Coronary artery (tissue), 2 donors: ENCODE results near the gene IFT22.
"Not testable (repeated sequence)": the region's sequence is repeated elsewhere in the genome, so short reads cannot be mapped to it uniquely, and the experiment has no call there.

Experiments
- DNase-seq: peaks from one replicate; pipeline ENCODE4 v3.0.0-alpha.2; 2017; ENCODE audit warnings: low spot score
- H3K27ac ChIP-seq, 2 donors: fragments of 200-600 bp; sonication (generic); one replicate each; pipeline ENCODE4 v1.5.1; 2016 to 2019
- H3K4me3 ChIP-seq: fragments of 200-600 bp; sonication (generic); 2 replicates; pipeline ENCODE4 v1.5.1; 2016; ENCODE audit warnings: mild to moderate bottlenecking, moderate library complexity
- TF ChIP-seq, protein P1 (sequence below): fragments of 200-600 bp; sonication (generic); IDR thresholded peaks from one replicate; pipeline ENCODE4 v1.5.1; 2019; ENCODE audit warnings: antibody characterized with exemption

IFT22 gene

DNA sequence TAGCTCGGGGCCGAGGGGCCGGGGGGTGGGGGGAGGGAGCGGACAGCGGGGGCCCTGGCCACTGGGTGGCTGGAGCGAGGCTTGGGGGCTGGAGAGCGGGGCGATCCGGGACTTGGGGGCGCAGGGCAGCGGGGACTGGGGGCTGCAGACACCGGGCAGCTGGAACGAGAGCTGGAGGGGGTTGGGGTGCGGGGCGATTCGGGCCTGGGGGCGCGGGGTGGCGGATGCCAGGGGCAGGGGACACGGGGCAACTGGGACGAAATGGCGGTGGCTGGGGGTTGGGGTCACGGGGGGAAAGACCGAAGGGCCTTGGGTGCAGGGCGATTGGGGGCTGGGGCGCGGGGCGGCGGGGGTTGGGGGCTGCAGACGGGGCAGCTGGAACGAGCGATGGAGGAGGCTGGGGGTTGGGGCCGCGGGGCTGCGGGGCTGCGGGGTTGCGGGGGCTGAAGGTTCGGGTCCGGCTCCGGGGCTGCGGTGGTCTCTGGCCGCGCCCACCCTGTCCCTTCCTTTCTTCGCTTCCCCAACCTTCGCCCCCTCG lies 41.7 kb upstream of the IFT22 start:
- DNase-seq = no peak
- H3K27ac ChIP-seq = no peak overlapping the region
- peak overlapping the region; percentile 79 for H3K4me3 ChIP-seq
- TF ChIP-seq, protein P1, sequence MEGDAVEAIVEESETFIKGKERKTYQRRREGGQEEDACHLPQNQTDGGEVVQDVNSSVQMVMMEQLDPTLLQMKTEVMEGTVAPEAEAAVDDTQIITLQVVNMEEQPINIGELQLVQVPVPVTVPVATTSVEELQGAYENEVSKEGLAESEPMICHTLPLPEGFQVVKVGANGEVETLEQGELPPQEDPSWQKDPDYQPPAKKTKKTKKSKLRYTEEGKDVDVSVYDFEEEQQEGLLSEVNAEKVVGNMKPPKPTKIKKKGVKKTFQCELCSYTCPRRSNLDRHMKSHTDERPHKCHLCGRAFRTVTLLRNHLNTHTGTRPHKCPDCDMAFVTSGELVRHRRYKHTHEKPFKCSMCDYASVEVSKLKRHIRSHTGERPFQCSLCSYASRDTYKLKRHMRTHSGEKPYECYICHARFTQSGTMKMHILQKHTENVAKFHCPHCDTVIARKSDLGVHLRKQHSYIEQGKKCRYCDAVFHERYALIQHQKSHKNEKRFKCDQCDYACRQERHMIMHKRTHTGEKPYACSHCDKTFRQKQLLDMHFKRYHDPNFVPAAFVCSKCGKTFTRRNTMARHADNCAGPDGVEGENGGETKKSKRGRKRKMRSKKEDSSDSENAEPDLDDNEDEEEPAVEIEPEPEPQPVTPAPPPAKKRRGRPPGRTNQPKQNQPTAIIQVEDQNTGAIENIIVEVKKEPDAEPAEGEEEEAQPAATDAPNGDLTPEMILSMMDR = no peak

DNA sequence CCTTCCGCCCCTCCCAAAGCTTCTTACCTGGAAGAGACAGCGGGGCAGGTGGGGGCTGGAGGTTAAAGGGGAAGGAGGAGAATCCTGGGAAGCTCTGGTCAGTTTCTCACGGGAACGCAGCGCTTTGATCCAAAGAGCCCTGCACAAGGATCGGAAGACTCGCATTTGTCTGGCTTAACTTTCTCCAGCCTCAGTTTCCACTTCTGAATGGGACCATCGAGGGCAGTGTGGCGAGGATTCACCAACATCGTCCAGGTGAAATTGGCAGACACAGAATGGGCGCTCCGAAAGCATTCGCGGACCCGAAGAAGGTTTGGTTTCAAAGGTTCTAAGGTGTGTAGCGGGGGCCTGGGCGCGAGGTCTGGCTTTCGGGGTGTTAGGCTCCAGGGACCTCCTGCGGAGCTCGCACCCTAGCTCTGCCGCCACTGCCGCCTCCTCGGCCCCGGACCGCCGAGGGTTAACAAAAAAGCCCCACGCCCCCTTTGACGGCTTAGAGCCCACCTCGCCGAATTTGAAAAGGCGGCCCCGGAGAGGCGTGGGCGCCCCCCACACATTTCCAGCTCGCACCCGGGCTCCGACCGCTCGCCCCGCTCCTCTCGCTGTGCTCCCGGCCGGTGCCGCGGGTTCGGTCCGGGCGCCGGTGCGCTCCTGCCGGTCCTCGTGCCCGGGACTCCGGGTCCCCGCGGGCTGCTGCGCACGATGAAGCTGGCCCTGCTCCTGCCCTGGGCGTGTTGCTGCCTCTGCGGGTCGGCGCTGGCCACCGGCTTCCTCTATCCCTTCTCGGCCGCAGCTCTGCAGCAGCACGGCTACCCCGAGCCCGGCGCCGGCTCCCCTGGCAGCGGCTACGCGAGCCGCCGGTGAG lies 41.0 kb upstream of the IFT22 start, which contains the start of gene COL26A1:
Gene COL26A1, plus strand, starts transcription at position 542 of the 862 bp plus-strand sequence. Its CDS starts 158 bp downstream, at position 700.
- H3K27ac ChIP-seq = no peak within 1 kb of the TSS
- no peak for DNase-seq
- TF ChIP-seq, protein P1 = no peak

DNA sequence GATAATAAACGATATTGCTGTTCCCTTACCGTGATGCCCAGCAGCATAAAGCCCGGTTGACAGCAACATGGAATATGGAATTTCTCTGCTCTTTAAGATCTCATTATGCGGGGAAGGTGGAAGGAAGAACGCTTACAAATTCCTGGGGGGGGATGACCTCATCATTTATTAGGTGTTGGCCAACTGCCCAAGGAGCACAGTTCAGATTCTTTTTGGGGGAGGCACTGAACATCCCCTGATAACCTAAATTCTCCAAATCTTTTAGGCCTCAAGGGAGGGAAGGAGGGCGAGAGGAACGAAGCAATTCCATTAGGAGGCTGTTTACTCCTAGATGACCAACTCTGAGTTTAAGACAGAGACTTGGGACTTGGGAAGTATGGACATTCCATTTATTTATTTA lies 35.8 kb upstream of the IFT22 start:
- no peak for DNase-seq
- H3K27ac ChIP-seq = no peak overlapping the region
- no peak overlapping the region for H3K4me3 ChIP-seq
- TF ChIP-seq, protein P1 = no peak

More for the DNA sequence above, 41.0 kb upstream of the IFT22 start, which contains the start of gene COL26A1:
- peak within 1 kb of the TSS; percentile 79 for H3K4me3 ChIP-seq

DNA sequence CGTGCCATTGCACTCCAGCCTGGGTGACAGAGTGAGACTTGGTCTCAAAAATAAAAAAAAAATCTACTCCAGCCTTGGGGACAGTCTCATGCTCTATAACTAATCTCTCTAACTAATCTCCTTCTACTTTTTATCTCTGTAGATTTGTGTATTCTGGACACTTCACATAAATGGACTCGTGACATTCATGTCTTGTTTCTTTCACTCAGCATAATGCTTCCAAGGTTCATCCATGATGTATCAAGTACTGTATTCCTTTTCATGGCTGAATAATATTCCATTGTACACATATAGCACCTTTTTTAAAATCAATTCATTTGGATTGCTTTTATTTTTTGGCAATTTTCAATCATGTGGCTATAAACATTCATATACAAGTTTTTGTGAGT lies 31.3 kb upstream of the IFT22 start:
- Histone ChIP-seq H3K27ac (no peak overlapping the region), H3K4me3 (no peak overlapping the region)
- DNase-seq = no peak
- TF ChIP-seq, protein P1 = no peak

DNA sequence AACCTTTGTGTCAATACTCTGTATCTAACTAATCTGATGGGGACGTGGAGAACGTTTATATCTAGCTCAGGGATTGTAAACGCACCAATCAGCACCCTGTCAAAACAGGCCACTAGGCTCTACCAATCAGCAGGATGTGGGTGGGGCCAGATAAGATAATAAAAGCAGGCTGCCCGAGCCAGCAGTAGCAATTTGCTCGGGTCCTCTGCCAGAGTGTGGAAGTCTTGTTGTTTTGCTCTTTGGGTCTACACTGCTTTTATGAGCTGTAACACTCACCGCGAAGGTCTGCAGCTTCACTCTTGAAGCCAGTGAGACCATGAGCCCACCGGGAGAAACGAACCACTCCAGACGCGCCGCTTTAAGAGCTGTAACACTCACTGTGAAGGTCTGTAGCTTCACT lies 27.7 kb upstream of the IFT22 start:
- DNase-seq, H3K4me3 ChIP-seq, H3K27ac ChIP-seq: not testable (repeated sequence)

DNA sequence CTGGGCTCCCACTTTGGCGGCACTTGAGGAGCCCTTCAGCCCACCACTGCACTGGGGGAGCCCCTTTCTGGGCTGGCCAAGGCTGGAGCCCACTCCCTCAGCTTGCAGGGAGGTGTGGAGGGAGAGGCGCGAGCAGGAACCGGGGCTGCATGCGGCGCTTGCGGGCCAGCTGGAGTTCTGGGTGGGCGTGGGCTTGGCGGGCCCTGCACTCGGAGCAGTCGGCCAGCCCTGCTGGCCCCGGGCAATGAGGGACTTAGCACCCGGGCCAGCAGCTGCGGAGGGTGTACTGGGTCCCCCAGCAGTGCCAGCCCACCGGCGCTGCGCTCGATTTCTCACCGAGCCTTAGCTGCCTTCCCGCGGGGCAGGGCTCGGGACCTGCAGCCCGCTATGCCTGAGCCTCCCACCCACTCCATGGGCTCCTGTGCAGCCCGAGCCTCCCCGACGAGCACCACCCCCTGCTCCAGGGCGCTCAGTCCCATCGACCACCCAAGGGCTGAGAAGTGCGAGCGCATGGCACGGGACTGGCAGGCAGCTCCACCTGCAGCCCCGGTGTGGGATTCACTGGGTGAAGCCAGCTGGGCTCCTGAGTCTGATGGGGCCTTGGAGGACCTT lies 26.9 kb upstream of the IFT22 start:
- not testable (repeated sequence) for H3K27ac ChIP-seq, DNase-seq, H3K4me3 ChIP-seq

DNA sequence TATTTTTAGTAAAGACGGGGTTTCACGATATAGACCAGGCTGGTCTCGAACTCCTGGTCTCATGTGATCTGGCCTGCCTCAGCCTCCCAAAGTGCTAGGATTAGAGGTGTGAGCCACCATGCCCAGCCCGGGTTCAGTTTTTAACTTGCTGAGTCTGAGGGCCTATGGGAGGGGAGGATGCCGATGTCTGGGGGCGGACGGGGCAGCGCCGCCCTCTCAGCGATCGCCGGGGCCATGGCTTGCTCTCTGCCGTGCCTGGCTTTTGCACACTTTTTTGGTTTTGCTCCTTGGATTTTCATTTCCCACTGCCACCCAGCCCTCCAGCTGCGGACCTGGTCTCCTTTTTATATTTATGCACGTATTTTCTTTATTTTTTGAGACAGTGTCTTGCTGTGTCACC lies 25.9 kb upstream of the IFT22 start:
- TF ChIP-seq, protein P1 = no peak
- Histone ChIP-seq H3K27ac (no peak overlapping the region), H3K4me3 (no peak overlapping the region)
- no peak for DNase-seq

DNA sequence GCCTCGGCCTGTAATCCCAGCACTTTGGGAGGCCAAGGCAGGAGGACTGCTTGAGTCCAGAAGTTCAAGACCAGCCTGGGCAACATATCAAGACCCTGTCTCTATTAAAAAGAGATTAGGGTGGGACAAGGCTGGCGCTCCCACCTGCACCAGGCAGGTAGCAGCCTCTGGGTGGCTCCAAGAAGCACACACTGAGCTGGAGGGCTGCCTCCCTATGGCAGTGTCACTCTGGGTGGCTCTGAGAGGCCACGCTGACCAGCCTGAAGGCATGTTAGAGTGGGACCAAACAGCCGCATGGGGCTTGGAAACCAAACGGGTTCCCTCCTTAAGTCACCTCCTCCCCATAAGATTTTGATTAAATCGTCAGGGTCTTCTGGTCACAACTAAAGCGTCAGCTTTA lies 21.3 kb upstream of the IFT22 start:
- TF ChIP-seq, protein P1 = no peak
- no peak overlapping the region for H3K27ac ChIP-seq
- DNase-seq = no peak

More for the DNA sequence above, 21.3 kb upstream of the IFT22 start:
- no peak overlapping the region for H3K4me3 ChIP-seq
